GM12892 (cell line): ENCODE data around the gene SPIRE2.

ENCODE experiments used
- POLR2A ChIP-seq: IDR thresholded peaks from 2 replicates; pipeline ENCODE4 v1.6.1; 2011; ENCODE audit warnings: low read depth, low read length, control low read depth
- POLR2AphosphoS5 ChIP-seq: IDR thresholded peaks from 2 replicates; pipeline ENCODE4 v1.6.1; 2011; ENCODE audit warnings: low read depth, low read length, control low read depth
- TAF1 ChIP-seq: IDR thresholded peaks from 2 replicates; pipeline ENCODE4 v1.6.1; 2011; ENCODE audit warnings: low read depth, mild to moderate bottlenecking, control low read depth, low read length, borderline replicate concordance

GRCh38 chr16:89918453-89919347, 90.4 kb downstream of the SPIRE2 start, which contains the start of gene MC1R:
- TF ChIP-seq POLR2A (no peak), POLR2AphosphoS5 (no peak), TAF1 (no peak)
